Measurements from ENCODE around the gene PLEKHS1.

The PLEKHS1 gene

DNA sequence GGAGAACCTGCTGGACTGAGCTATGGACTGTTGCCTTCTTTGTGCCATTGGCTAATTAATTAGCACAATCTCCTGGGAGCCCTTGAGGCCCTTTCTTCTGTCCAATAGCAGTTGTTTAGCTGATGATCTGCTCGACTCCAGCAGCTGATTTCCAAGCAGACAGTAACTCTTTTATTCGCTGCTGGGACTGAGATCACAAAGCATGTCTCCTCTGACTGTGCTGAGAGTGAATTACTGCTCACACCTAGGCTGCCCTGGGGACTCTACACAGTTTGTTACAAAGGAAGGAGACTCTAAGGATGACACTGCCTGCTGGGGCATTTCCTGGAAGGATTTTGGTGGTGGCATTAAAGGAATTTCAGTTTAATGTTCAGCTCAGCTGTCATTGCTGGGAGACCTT lies 40.3 kb upstream of the PLEKHS1 start:
- no peak overlapping the region for H3K27ac ChIP-seq (ENCODE audit: low read depth, low read length, poor library complexity, severe bottlenecking)
- no peak overlapping the region for H3K4me2 ChIP-seq (ENCODE audit: low read length)
- no peak overlapping the region for H2AFZ ChIP-seq (ENCODE audit: low read length)
- H3K4me1 ChIP-seq (ENCODE audit: insufficient read depth, low read length, severe bottlenecking): peaks cover 14% of the 10 kb centered on the region
- H3K9me2 ChIP-seq (ENCODE audit: low read depth, low read length): no peaks in the 10 kb centered on the region
- H3K9me3 ChIP-seq (ENCODE audit: low read length): no peaks in the 10 kb centered on the region
- no peaks in the 10 kb centered on the region for H4K20me1 ChIP-seq (ENCODE audit: insufficient read depth, low read length)
- no peaks in the 10 kb centered on the region for H3K36me3 ChIP-seq (ENCODE audit: insufficient read depth, low read length)
- no peaks in the 10 kb centered on the region for H3K27me3 ChIP-seq (ENCODE audit: insufficient read depth, low read length)
- H3K9ac ChIP-seq (ENCODE audit: low read length): no peak overlapping the region
- TF ChIP-seq, protein P1, sequence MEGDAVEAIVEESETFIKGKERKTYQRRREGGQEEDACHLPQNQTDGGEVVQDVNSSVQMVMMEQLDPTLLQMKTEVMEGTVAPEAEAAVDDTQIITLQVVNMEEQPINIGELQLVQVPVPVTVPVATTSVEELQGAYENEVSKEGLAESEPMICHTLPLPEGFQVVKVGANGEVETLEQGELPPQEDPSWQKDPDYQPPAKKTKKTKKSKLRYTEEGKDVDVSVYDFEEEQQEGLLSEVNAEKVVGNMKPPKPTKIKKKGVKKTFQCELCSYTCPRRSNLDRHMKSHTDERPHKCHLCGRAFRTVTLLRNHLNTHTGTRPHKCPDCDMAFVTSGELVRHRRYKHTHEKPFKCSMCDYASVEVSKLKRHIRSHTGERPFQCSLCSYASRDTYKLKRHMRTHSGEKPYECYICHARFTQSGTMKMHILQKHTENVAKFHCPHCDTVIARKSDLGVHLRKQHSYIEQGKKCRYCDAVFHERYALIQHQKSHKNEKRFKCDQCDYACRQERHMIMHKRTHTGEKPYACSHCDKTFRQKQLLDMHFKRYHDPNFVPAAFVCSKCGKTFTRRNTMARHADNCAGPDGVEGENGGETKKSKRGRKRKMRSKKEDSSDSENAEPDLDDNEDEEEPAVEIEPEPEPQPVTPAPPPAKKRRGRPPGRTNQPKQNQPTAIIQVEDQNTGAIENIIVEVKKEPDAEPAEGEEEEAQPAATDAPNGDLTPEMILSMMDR (IDR thresholded peaks at IDR 0.05; ENCODE audit: low read length): no peak
- no peak for TF ChIP-seq EZH2 (IDR thresholded peaks at IDR 0.05; ENCODE audit: borderline replicate concordance, low read length)
- H3K79me2 ChIP-seq (ENCODE audit: insufficient read depth, low read length): no peaks in the 10 kb centered on the region
- H3K4me3 ChIP-seq (ENCODE audit: low read depth, low read length, poor library complexity, severe bottlenecking): no peak overlapping the region
- H3F3A ChIP-seq (ENCODE audit: insufficient read depth, low read length): no peaks in the 10 kb centered on the region

GRCh38 chr10:113712024-113712423 lies 39.5 kb upstream of the PLEKHS1 start:
- Histone ChIP-seq H3K4me1 (ENCODE audit: insufficient read depth, low read length, severe bottlenecking) (peaks cover 14% of the 10 kb centered on the region), H3K9me2 (ENCODE audit: low read depth, low read length) (no peaks in the 10 kb centered on the region), H3F3A (ENCODE audit: insufficient read depth, low read length) (no peaks in the 10 kb centered on the region), H3K27ac (ENCODE audit: low read depth, low read length, poor library complexity, severe bottlenecking) (no peak overlapping the region), H3K9me3 (ENCODE audit: low read length) (no peaks in the 10 kb centered on the region), H3K4me2 (ENCODE audit: low read length) (no peak overlapping the region), H3K79me2 (ENCODE audit: insufficient read depth, low read length) (no peaks in the 10 kb centered on the region), H3K9ac (ENCODE audit: low read length) (no peak overlapping the region), H3K4me3 (ENCODE audit: low read depth, low read length, poor library complexity, severe bottlenecking) (no peak overlapping the region), H3K36me3 (ENCODE audit: insufficient read depth, low read length) (peaks cover 4% of the 10 kb centered on the region; the same call in 1 of the 2 replicates), H3K27me3 (ENCODE audit: insufficient read depth, low read length) (no peaks in the 10 kb centered on the region), H2AFZ (ENCODE audit: low read length) (no peak overlapping the region), H4K20me1 (ENCODE audit: insufficient read depth, low read length) (no peaks in the 10 kb centered on the region)
- TF ChIP-seq, protein P1 (IDR thresholded peaks at IDR 0.05; ENCODE audit: low read length): no peak
- no peak for TF ChIP-seq EZH2 (IDR thresholded peaks at IDR 0.05; ENCODE audit: borderline replicate concordance, low read length)

GRCh38 chr10:113712755-113713639 lies 38.5 kb upstream of the PLEKHS1 start:
- Histone ChIP-seq H3K9me3 (ENCODE audit: low read length) (no peaks in the 10 kb centered on the region), H3K9ac (ENCODE audit: low read length) (no peak overlapping the region), H3K4me1 (ENCODE audit: insufficient read depth, low read length, severe bottlenecking) (peaks cover 13% of the 10 kb centered on the region), H3K4me3 (ENCODE audit: low read depth, low read length, poor library complexity, severe bottlenecking) (no peak overlapping the region), H3K36me3 (ENCODE audit: insufficient read depth, low read length) (peaks cover 13% of the 10 kb centered on the region; the same call in 1 of the 2 replicates), H3F3A (ENCODE audit: insufficient read depth, low read length) (no peaks in the 10 kb centered on the region), H3K79me2 (ENCODE audit: insufficient read depth, low read length) (no peaks in the 10 kb centered on the region), H3K9me2 (ENCODE audit: low read depth, low read length) (no peaks in the 10 kb centered on the region), H2AFZ (ENCODE audit: low read length) (no peak overlapping the region), H3K27me3 (ENCODE audit: insufficient read depth, low read length) (no peaks in the 10 kb centered on the region), H3K4me2 (ENCODE audit: low read length) (no peak overlapping the region), H3K27ac (ENCODE audit: low read depth, low read length, poor library complexity, severe bottlenecking) (no peak overlapping the region), H4K20me1 (ENCODE audit: insufficient read depth, low read length) (no peaks in the 10 kb centered on the region)
- TF ChIP-seq, protein P1 (IDR thresholded peaks at IDR 0.05; ENCODE audit: low read length): no peak
- no peak for TF ChIP-seq EZH2 (IDR thresholded peaks at IDR 0.05; ENCODE audit: borderline replicate concordance, low read length)
